HFF-Myc (cell line): ENCODE measurements around the gene HELZ.

Experiments
- DNase-seq: peaks from one replicate; pipeline ENCODE4 v3.0.0-alpha.2; 2011; ENCODE audit warnings: low read depth; ENCODE audit errors: extremely low read depth
- H3K4me3 ChIP-seq: replicated peaks from 2 replicates; pipeline ENCODE4 v1.5.1; 2011; ENCODE audit warnings: low read depth, mild to moderate bottlenecking, control low read depth, low read length
- CTCF ChIP-seq: IDR thresholded peaks from 2 replicates; pipeline ENCODE4 v1.5.1; 2012; ENCODE audit warnings: mild to moderate bottlenecking, low read depth, low read length, control low read depth; ENCODE audit errors: missing control alignments

The HELZ gene

GRCh38 chr17:67248291-67248690 is 3.3 kb upstream of the HELZ start:
- DNase-seq = no peak
- H3K4me3 ChIP-seq = no peak overlapping the region
- TF ChIP-seq CTCF = no peak

DNA sequence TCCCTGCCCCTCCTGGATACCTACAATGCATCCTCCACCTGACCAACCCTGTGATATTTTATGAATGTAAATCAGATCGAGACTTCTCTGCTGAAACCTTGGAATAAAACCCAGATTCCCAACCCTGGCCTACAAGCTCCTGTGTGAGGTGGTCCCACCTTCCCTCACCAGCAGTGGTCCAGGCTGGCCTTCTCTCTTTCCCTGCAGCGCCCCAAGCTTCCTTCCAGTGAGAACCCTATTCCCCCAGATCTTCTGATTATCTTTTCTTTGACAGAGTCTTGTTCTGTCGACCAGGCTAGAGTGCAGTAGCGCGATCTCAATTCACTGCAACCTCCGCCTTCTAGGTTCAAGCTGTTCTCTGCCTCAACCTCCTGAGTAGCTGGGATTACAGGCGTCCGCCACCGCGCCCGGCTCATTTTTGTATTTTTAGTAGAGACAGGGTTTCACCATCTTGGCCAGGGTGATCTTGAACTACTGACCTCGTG is 2.5 kb upstream of the HELZ start:
- no peak for DNase-seq
- H3K4me3 ChIP-seq = no peak overlapping the region
- TF ChIP-seq CTCF = no peak

GRCh38 chr17:67246653-67247415 is 1.8 kb upstream of the HELZ start:
- TF ChIP-seq CTCF = no peak
- peak overlapping the region; percentile 86 for H3K4me3 ChIP-seq
- no peak for DNase-seq

DNA sequence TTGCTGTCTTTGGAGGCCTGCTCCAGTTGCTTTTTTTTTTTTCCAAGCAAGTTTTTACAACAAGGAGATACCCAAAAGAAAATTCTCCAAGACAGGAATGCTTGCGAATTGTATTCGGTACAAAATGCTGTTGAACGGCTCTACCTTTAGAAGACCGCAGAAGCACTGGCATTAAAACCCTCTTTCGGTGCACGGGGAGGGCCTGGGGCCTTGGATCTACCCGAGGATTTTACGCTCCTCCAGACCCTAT is 1.3 kb upstream of the HELZ start:
- peak overlapping the region; percentile 86 for H3K4me3 ChIP-seq
- TF ChIP-seq CTCF = no peak
- no peak for DNase-seq

- no peak for TF ChIP-seq CTCF
- no peak for DNase-seq
- H3K4me3 ChIP-seq = peak overlapping the region; percentile 86
Measured at GRCh38 chr17:67245694-67246402, 852 bp upstream of the HELZ start.

GRCh38 chr17:67244431-67245072 is 444 bp downstream of the HELZ start:
- no peak for TF ChIP-seq CTCF
- DNase-seq = no peak
- peak overlapping the region; percentile 86 for H3K4me3 ChIP-seq
